ENCODE data around the gene DDX56. TPM values are rescaled to one million over a fixed set of nuclear protein-coding genes. Genes with fewer than 3 reads are reported as not detected.
A peak's percentile ranks its signal among the peaks of the same experiment; 100 is the strongest.
"Not testable (repeated sequence)": the region's sequence is repeated elsewhere in the genome, so short reads cannot be mapped to it uniquely, and the experiment has no call there.

DDX56 gene
- polyA plus RNA-seq, 6 donors from 2014 or later, result 26.9 to 50.8 (median 34.4) TPM

GRCh38 chr7:44565795-44566559 is 7.7 kb downstream of the DDX56 start:
- ATAC-seq (ENCODE audit: low read depth in 2 of 2), result peak; percentile 23 to 49
- H3K27ac Mint-ChIP-seq, result peak overlapping the region in 3 of 6 donors; percentile 34 to 84 (median 49)
- peaks cover 16 to 32% (median 28%) of the 10 kb centered on the region in 3 donors for H3K4me1 Mint-ChIP-seq
- no peak for DNase-seq
- H3K9me3 Mint-ChIP-seq, result no peaks in the 10 kb centered on the region
- peak overlapping the region in 1 of 8 donors; percentile 8 for H3K4me3 Mint-ChIP-seq
- H3K36me3 Mint-ChIP-seq, result peaks cover 0 to 21% of the 10 kb centered on the region in 2 donors
- H3K27me3 Mint-ChIP-seq, result no peaks in the 10 kb centered on the region

GRCh38 chr7:44565097-44565794 is 8.5 kb downstream of the DDX56 start:
- peak overlapping the region in 4 of 6 donors; percentile 35 to 84 (median 48) for H3K27ac Mint-ChIP-seq
- peaks cover 0 to 21% of the 10 kb centered on the region in 2 donors for H3K36me3 Mint-ChIP-seq
- ATAC-seq (ENCODE audit: low read depth in 2 of 2) (peak; percentile 91 to 94), DNase-seq (peak; percentile 42)
- no peaks in the 10 kb centered on the region for H3K9me3 Mint-ChIP-seq
- H3K4me3 Mint-ChIP-seq, result peak overlapping the region in 1 of 8 donors; percentile 8
- no peaks in the 10 kb centered on the region for H3K27me3 Mint-ChIP-seq
- H3K4me1 Mint-ChIP-seq, result peaks cover 12 to 32% (median 28%) of the 10 kb centered on the region in 3 donors

- Mint-ChIP-seq H3K27ac (peak overlapping the region in 2 of 6 donors; percentile 35 to 80), H3K27me3 (no peaks in the 10 kb centered on the region), H3K36me3 (peaks cover 0 to 21% of the 10 kb centered on the region in 2 donors), H3K4me3 (no peak overlapping the region), H3K9me3 (no peaks in the 10 kb centered on the region), H3K4me1 (peaks cover 12 to 30% (median 25%) of the 10 kb centered on the region in 3 donors)
- DNase-seq (no peak), ATAC-seq (ENCODE audit: low read depth in 2 of 2) (no peak)
Observed at GRCh38 chr7:44564606-44565005, 9.1 kb downstream of the DDX56 start.

- no peak overlapping the region for H3K4me3 Mint-ChIP-seq
- no peak for DNase-seq
Observed at GRCh38 chr7:44563171-44563679, 10.5 kb downstream of the DDX56 start.

GRCh38 chr7:44562622-44562962 is 11.1 kb downstream of the DDX56 start:
- not testable (repeated sequence) for H3K36me3 Mint-ChIP-seq; ATAC-seq (ENCODE audit: low read depth in 2 of 2); DNase-seq; H3K27ac Mint-ChIP-seq; H3K9me3 Mint-ChIP-seq; H3K4me3 Mint-ChIP-seq; H3K27me3 Mint-ChIP-seq
- peaks cover 12 to 17% (median 16%) of the 10 kb centered on the region in 3 donors for H3K4me1 Mint-ChIP-seq

More at GRCh38 chr7:44563171-44563679, 10.5 kb downstream of the DDX56 start:
- H3K4me1 Mint-ChIP-seq, result peaks cover 12 to 20% (median 16%) of the 10 kb centered on the region in 3 donors
- no peak for ATAC-seq (ENCODE audit: low read depth in 2 of 2)
- no peaks in the 10 kb centered on the region for H3K9me3 Mint-ChIP-seq
- H3K27me3 Mint-ChIP-seq, result no peaks in the 10 kb centered on the region
- peak overlapping the region in 2 of 6 donors; percentile 32 to 38 for H3K27ac Mint-ChIP-seq
- H3K36me3 Mint-ChIP-seq, result peaks cover 0 to 12% of the 10 kb centered on the region in 2 donors

- DNase-seq (no peak), ATAC-seq (ENCODE audit: low read depth in 2 of 2) (no peak)
- peaks cover 0 to 3% of the 10 kb centered on the region in 2 donors for H3K36me3 Mint-ChIP-seq
- H3K4me1 Mint-ChIP-seq, result peaks cover 10 to 16% (median 12%) of the 10 kb centered on the region in 3 donors
- no peak overlapping the region for H3K4me3 Mint-ChIP-seq
- no peaks in the 10 kb centered on the region for H3K27me3 Mint-ChIP-seq
- H3K27ac Mint-ChIP-seq, result no peak overlapping the region
- H3K9me3 Mint-ChIP-seq, result no peaks in the 10 kb centered on the region
Observed at GRCh38 chr7:44561962-44562621, 11.6 kb downstream of the DDX56 start.

- H3K36me3 Mint-ChIP-seq, result no peaks in the 10 kb centered on the region
- no peak overlapping the region for H3K4me3 Mint-ChIP-seq
- H3K4me1 Mint-ChIP-seq, result peaks cover 10 to 12% (median 11%) of the 10 kb centered on the region in 3 donors
- no peak for DNase-seq
- no peak for ATAC-seq (ENCODE audit: low read depth in 2 of 2)
- H3K9me3 Mint-ChIP-seq, result no peaks in the 10 kb centered on the region
- H3K27me3 Mint-ChIP-seq, result no peaks in the 10 kb centered on the region
- H3K27ac Mint-ChIP-seq, result peak overlapping the region in 1 of 6 donors; percentile 12
Observed at GRCh38 chr7:44561481-44561880, 12.2 kb downstream of the DDX56 start.

GRCh38 chr7:44559485-44559884 is 14.2 kb downstream of the DDX56 start:
- no peak overlapping the region for H3K4me3 Mint-ChIP-seq
- no peaks in the 10 kb centered on the region for H3K27me3 Mint-ChIP-seq
- DNase-seq, result no peak
- H3K4me1 Mint-ChIP-seq, result peaks cover 0 to 18% (median 7%) of the 10 kb centered on the region in 3 donors
- no peak overlapping the region for H3K27ac Mint-ChIP-seq
- H3K36me3 Mint-ChIP-seq, result no peaks in the 10 kb centered on the region
- H3K9me3 Mint-ChIP-seq, result no peaks in the 10 kb centered on the region
- no peak for ATAC-seq (ENCODE audit: low read depth in 2 of 2)

- no peaks in the 10 kb centered on the region for H3K9me3 Mint-ChIP-seq
- peaks cover 0 to 7% (median 0%) of the 10 kb centered on the region in 3 donors for H3K27me3 Mint-ChIP-seq
- no peak overlapping the region for H3K4me3 Mint-ChIP-seq
- H3K36me3 Mint-ChIP-seq, result no peaks in the 10 kb centered on the region
- ATAC-seq (ENCODE audit: low read depth in 2 of 2) (no peak), DNase-seq (no peak)
- H3K4me1 Mint-ChIP-seq, result peaks cover 0 to 15% (median 0%) of the 10 kb centered on the region in 3 donors
- peak overlapping the region in 1 of 6 donors; percentile 75 for H3K27ac Mint-ChIP-seq
Observed at GRCh38 chr7:44557485-44557884, 16.2 kb downstream of the DDX56 start.

GRCh38 chr7:44555350-44555749 is 18.4 kb downstream of the DDX56 start:
- H3K36me3 Mint-ChIP-seq, result no peaks in the 10 kb centered on the region
- peaks cover 0 to 1% (median 0%) of the 10 kb centered on the region in 7 donors for H3K9me3 Mint-ChIP-seq
- H3K4me3 Mint-ChIP-seq, result no peak overlapping the region
- H3K4me1 Mint-ChIP-seq, result peaks cover 0 to 15% (median 0%) of the 10 kb centered on the region in 3 donors
- H3K27me3 Mint-ChIP-seq, result peaks cover 0 to 7% (median 0%) of the 10 kb centered on the region in 3 donors
- DNase-seq, result no peak
- ATAC-seq (ENCODE audit: low read depth in 2 of 2), result no peak
- peak overlapping the region in 1 of 6 donors; percentile 73 for H3K27ac Mint-ChIP-seq

- not testable (repeated sequence) for DNase-seq; H3K4me3 Mint-ChIP-seq; H3K27ac Mint-ChIP-seq; ATAC-seq (ENCODE audit: low read depth in 2 of 2); H3K9me3 Mint-ChIP-seq; H3K36me3 Mint-ChIP-seq
- Mint-ChIP-seq H3K4me1 (peaks cover 0 to 15% (median 0%) of the 10 kb centered on the region in 3 donors), H3K27me3 (peaks cover 4 to 16% (median 14%) of the 10 kb centered on the region in 3 donors)
Observed at GRCh38 chr7:44552473-44553005, 21.2 kb downstream of the DDX56 start.

- no peak for ATAC-seq (ENCODE audit: low read depth in 2 of 2)
Observed at GRCh38 chr7:44549457-44549856, 24.3 kb downstream of the DDX56 start.

GRCh38 chr7:44548893-44549292 is 24.8 kb downstream of the DDX56 start:
- Mint-ChIP-seq H3K4me3 (no peak overlapping the region), H3K27me3 (peaks cover 19 to 38% (median 29%) of the 10 kb centered on the region in 3 donors), H3K27ac (no peak overlapping the region), H3K36me3 (no peaks in the 10 kb centered on the region), H3K9me3 (peaks cover 0 to 1% (median 0%) of the 10 kb centered on the region in 7 donors), H3K4me1 (no peaks in the 10 kb centered on the region)
- DNase-seq, result no peak
- no peak for ATAC-seq (ENCODE audit: low read depth in 2 of 2)

More at GRCh38 chr7:44549457-44549856, 24.3 kb downstream of the DDX56 start:
- H3K4me1 Mint-ChIP-seq, result no peaks in the 10 kb centered on the region
- H3K36me3 Mint-ChIP-seq, result no peaks in the 10 kb centered on the region
- no peak for DNase-seq
- peaks cover 0 to 1% (median 0%) of the 10 kb centered on the region in 7 donors for H3K9me3 Mint-ChIP-seq
- no peak overlapping the region for H3K27ac Mint-ChIP-seq
- no peak overlapping the region for H3K4me3 Mint-ChIP-seq
- peaks cover 15 to 33% (median 25%) of the 10 kb centered on the region in 3 donors for H3K27me3 Mint-ChIP-seq
